HG03558 (cell line): ENCODE results near the gene SPATA31E1.
"Not testable (repeated sequence)": the region's sequence is repeated elsewhere in the genome, so short reads cannot be mapped to it uniquely, and the experiment has no call there.

ENCODE experiments used
- ATAC-seq: cut with Tn5 transposase; IDR thresholded peaks from one replicate; pipeline ENCODE4 v1.9.1; 2021; ENCODE audit warnings: moderate number of reproducible peaks; ENCODE audit not compliant: unreplicated experiment; ENCODE audit errors: extremely low read depth

Gene SPATA31E1

DNA sequence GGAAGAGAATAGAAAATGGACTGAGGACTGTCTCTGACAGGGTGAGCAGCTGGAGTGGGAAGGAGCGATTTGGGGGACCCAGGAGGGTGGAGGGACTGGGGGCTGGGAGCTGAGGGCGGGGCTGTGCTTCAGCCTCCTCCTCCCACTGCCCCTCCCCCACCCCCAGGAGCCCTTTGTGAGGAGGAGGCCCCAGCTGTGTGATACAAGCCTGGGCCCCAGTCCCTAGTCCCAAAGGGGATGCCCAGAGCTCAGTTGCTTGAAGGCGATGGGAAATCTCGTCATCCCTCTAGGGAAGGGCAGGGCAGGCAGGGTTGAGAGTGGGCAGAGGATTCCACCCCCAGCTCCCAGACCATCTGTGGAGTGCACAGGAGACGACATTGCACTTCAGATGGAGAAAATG, at the start of gene SPATA31E1:
TSS of gene SPATA31E1 (plus strand) at position 251 of the 400 bp plus-strand sequence. CDS start at position 266, 15 bp downstream.
- ATAC-seq = no peak

DNA sequence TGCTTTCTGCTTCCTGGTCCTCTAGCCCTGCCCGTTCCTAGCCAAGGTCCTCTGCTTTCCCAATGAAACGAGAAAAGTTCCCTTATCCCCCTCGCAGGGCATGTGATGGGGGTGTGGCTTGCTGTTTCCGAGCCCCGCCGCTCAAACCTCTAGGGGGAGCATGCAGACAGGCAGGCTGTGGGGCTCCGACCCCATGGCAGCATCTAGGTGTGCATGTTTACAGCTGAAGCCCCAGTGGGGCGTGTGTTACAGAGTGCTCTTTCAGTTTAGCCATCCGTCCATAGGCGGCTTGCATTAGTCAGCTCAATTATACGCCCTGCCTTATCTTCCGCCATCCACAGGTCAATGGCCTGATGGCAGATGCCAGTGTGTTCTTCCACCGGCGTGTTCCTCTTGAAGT, 48.3 kb upstream of the SPATA31E1 start:
- ATAC-seq = no peak

DNA sequence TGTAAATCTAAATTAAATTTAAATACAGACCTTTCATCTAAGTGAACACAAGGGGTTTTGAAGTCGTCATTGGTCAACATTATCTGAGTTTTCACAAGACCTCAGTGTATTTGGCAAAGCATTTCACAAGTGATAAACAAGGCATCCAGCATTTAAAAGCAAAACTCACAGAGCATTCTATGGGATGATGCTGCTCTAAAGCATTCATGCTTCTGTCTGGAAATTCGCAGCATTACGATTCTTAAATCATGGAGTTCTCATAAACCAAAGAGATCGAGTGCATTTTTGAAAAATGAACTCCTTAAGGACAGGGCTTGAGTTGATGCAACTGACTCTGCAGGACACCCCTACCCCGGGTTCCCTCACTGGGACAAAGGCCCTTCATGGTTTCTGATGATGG, 46.1 kb upstream of the SPATA31E1 start:
- no peak for ATAC-seq

DNA sequence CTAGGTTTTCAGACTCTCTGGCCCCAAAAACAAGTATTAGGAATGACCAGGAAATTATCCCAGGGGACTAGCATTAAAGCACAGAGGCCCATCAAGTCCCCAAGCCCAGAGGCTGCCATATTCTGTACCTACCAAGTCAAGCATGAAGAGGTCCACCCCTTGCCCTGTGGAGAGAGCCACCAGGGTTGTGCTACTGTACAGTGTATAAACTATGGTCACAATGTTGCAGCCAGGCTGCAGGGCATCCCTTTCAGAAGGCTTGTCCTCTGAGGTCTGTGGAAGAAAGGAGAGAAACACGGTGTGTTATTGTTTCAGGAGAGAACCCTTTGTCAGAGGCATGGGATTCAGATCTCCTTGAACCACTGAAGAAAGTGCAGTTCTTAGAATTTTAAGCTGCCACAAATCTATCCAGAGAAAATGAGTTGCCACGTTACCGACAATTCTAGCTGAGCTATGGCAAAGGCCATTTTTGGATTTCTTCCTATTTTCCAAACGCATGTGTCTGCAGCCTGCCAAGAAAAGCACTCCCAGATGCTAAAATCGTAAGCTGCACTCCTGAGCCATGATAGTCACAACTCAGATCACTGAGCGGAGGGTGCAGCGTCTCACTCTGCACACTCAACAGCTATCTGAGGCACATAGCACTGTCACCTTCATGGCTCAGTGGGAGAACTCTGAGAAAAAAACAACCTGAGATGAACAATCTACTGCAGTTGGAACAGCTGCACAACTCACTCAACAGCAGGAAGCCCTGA, 45.5 kb upstream of the SPATA31E1 start:
- no peak for ATAC-seq

DNA sequence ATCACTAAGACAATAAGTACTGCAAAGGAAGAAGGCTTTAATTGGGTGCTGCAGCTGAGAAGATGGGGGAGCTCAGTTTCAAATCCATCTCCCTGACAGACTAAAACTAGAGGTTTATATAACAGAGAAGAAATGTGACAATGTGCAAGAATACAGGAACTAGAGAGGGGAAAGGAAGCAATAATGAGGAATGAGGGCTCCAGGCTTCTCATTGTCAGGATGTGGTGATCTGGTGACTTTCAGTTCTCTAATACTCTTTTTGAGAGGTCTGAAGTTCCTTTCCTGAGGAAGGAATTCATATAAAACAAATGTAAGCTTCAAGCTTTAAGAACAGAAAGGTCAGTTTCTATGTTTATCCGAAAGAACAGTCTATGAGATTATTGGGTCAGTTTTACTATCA, 42.5 kb upstream of the SPATA31E1 start:
- ATAC-seq = no peak

DNA sequence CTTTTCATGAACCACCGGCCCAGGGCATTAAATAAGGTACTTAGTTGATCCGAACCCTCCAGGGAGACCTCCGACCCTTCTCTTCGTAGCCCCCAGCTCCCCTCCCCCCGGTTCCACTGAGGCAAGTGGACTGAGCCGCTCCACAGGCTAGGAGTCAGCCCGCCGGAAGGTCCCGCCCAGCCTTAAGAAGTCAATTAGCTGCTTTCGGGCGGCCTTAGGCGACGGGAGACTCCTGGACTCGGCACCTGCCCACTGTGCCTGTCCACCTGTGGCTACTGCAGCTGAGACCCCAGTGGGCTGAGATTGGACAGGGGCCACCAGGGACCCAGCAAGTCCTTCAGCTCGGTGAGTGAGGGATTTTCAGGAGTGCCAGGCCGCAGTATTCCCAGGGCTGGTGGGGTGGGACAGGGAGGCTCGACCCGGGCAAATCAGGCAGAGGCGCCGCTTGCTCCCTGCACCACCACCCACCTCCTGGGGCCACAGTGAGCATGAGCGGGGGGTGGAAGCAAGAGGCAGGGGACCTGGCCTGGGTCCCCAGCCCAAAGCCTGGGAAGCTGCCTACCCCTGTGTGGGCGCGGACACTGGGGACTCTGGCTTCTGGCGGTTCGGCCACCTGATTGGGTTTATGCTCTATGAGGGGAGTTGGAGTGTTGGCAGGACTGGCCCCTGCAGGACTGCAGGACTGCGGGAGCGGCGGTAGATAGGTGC, 39.6 kb upstream of the SPATA31E1 start:
- ATAC-seq = no peak

DNA sequence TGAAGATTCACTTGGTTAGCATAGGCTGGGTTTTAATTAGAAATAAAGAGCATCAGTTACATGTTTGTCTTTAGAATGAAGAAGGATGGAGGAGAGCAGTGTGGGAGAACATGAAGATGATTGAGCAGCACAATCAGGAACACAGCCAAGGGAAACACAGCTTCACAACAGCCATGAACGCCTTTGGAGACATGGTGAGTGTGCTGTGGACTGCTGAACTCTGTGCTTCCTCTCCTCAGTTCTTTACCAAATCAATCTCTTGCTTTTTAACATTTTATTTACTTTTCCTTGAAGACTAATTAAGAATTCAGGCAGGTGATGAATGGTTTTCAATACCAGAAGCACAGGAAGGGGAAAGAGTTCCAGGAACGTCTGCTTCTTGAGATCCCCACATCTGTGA, 38.2 kb upstream of the SPATA31E1 start:
- ATAC-seq = no peak

DNA sequence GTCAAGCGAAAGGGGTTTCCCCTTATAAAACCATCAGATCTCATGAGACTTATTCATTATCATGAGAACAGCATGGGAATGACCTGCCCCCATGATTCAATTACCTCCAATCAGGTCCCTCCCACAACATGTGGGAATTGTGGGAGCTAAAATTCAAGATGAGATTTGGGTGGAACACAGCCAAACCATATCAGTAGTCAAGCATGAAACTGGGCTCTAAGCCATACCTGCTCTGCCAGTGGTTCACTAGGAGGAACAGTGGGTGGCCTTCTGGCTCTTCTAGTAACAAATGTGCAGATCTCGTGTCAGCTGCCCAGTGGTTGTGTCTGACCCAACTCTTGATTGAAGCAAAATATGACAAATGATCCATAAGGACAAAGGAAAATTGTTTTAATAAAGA, 34.9 kb upstream of the SPATA31E1 start:
- ATAC-seq = not testable (repeated sequence)

DNA sequence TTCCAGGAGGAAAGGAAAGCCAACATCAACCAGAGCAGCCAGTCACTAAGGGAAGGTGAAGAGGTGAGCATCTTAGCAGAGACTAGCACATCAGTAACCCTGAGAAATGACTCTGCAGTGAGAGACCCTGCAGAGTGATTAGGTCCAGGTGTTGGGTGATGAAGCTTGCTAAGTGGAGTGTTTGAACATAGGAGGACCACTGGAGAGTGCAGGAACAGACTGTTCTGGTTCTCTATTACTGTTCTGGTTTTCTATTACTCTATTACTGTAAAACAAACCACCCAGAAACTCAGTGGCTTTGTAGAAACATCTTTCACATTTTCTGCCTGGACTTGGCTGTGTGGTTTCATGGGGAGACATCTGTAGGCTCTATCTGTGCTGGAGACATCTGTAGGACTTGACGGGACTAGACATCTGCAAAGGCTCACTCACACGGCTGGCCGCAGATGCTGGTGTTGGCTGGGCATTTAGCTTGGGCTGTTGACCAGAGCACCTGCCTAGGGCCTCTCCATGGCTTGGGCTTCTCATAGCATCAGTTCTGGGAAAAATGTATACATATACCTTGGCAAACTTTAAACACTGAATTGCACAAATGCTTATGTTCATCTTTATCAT, 33.4 kb upstream of the SPATA31E1 start:
- no peak for ATAC-seq

DNA sequence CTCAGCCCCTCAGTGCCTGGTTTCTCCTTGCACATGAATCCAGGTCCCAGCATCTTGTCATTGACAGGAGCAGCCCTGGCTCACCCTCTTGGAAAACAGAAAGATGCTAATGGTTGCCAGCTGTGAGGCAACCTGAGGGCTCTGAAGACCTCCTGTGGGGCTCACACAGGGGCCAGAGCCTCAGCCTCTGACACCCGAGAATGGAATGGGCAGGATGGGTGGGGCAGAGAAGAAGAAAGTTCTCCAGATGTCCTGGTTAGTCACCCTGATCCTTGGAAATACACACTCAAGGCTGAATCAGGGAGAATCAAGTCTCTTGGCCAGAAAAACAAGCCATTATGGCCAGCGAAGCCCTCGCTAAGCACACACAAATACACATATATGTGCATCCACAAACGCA, 32.3 kb upstream of the SPATA31E1 start:
- no peak for ATAC-seq

DNA sequence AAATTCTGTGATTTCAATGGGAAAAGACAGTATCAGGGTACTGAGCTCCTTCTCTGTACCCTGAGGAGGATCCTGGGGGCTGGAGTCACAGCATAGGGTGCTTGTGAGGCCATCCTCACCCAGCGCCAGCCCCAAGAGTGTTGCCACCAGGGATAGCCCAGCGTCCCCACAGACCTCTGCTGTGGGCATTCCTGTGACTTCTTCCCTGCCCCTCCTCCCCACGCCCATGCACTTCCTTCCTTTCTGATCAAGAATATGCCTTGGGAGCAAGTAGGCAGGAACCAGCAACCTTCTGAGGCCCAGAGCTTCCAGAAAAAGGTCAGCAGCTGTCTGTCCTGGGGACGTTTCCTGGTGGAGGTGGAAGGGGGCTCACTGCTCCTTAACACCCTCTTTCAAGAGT, 31.5 kb upstream of the SPATA31E1 start:
- ATAC-seq = not testable (repeated sequence)

DNA sequence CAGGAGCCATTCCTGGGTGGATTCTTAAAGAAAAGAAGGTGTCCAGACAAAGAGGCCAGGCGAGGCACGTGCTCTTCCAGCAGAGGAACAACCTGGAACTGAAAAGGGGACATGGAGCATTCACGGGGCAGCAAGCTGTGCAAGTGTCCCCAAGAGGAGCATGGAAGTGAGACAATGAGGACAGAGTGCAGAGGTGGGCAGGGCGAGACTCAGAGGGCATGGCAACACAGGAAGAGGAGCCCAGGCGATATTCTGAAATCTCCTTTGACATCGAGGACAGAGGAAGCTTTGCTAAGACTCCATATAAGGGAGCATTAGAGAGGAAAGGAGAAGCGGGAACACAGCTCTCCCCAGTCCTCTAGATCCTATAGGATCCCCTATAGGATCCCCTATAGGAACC, 29.4 kb upstream of the SPATA31E1 start:
- no peak for ATAC-seq

DNA sequence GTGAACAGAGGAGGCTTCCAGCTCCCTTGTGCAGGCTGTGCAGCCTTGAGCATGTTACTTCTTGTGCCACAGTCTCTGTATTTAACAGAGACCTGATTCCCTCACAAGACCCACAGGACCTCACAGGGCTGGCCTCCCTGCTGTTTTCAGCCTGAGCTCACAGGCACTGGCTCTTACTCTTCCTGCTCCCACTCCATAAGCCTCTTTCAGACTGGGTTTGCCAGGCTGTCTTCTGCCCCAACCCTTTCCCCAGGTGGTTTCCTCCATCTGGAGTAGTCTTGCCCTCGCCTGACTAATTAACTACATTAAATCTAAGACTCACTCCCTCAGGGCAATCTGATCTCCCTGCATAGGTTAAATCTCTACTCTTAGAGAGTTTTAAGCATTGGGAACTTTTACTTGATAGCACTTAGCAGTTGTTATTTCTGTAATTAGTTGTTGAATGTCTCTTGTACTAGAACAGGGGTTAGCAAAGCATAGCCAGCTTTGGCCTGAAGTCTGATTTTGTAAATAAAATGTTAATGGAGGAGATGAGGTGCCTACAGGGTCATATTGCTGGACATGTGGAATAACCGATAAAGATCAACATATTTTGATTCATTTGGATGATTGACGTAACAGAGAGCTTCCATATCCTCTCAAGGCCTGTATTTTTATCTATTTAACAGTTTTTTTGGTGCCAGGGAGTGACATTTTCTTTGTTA, 28.6 kb upstream of the SPATA31E1 start:
- no peak for ATAC-seq

DNA sequence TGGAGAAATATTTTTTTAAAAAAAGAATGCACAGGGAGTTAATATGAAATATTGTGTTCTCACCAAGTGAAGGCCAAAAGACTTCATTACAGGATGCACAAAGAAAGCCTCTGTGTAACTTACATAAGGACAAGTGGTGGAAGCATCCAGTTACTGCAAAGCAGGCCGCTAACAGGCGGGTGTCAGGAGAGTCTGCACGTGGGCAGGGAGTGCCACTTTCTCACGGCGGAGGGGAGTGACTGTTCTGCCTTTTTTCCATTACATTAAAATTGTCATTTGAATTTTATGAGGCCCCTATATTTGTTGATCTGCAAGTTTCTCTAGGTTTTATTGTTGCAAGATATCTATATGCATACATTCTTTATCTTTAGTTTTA, 28.1 kb upstream of the SPATA31E1 start:
- ATAC-seq = no peak

DNA sequence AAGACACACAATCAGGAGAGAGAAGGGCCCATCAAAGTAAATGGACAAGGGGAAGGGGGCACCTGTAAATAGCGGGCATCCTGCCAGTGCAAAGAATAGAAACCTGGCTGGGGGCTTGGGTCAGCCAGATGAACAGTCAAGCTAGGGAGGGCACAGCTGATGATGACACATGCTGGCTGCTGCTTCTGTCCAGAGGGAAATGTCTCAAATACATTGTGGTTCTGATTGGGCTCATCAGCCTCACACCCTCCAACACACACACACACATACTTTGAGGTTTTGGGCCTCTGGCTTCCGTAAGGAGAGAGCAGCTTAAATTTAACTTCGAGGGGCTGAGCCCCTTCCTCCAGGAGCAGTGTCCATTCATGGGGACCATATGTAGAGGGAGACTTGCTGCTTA, 27.6 kb upstream of the SPATA31E1 start:
- no peak for ATAC-seq

DNA sequence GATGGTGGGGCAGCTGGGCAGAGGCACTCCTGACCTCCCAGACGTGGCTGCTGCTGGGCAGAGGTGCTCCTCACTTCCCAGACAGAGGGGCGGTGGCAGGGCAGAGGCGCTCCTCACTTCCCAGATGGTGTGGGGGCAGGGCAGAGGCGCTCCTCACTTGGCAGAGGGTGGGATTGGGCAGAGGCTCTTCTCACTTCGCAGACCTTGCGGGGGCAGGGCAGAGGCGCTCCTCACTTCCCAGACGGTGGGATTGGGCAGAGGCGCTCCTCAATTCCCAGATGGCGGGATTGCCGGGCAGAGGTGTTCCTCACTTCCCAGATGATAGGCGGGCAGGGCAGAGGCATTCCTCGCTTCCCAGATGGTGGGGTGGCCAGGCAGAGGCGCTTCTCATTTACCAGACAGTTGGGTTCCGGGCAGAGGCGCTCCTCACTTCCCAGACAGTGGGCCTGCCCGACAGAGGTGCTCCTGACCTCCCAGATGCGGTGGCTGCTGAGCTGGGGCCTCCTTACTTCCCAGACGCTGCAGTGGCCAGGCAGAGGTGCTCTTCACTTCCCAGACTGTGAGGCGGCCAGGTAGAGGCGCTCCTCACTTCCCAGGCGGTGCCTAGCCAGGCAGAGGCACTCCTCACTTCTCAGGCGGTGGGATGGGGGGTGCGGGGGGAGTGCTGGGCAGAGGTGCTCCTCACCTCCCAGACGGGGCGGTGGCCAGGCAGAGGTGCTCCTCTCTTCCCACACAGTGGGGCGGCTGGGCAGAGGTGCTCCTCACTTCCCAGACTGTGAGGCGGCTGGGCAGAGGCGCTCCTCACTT, 25.3 kb upstream of the SPATA31E1 start:
- no peak for ATAC-seq

DNA sequence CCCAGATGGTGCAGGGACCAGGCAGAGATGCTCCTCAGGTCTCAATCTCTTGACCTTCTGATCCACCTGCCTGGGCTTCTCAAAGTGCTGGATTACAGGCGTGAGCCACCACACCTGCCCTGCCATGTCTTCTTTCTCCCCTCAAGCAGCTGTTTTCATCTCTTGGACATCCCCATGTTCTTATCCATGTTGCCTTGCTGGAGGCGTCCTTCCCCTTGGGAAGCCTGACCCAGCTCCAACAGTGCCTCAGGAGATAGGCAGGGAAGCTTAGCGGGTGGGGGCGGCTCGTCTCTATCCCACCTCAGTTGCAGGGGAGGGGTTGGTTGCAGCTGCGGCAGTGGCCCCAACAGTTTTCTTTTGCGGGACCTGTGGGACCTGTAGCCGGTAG, 24.7 kb upstream of the SPATA31E1 start:
- ATAC-seq = no peak

DNA sequence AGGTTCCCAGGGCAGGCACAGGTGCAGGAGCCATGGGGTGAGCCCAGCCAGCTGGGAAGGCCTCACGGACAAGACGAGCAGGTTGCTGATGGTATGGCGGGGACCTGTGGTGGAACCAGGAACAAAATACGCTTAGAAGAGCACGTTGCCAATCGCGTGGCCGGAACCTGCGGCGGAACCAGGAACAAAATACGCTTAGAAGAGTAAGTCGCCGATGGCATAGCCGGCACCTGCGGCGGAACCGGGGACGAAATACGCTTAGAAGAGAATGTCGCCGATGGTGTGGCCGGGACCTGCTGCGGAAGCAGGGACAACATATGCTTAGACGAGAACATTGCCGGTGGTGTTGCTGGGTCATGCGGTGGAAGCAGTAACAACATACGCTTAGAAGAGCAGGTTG, 23.5 kb upstream of the SPATA31E1 start:
- no peak for ATAC-seq

DNA sequence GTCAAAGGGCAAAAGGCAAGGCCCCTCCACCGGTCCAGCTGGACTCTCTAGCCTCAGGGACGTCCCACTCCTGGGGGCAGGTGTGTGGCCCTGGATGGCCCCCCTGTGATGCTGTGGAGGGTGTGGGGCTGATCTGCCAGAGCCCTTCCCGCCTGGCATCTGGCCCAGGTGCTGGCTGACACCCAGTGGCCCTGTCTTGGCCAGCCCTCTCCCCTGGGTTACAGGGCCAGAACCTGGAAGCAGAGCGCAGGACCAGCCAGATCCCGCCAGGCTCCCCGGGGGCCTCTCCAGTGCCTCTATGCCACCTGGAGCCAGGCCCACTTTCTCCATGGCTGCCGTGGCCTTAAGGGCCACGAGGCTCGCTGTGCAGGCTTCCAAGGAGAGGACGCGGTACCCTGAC, 22.9 kb upstream of the SPATA31E1 start:
- ATAC-seq = no peak

DNA sequence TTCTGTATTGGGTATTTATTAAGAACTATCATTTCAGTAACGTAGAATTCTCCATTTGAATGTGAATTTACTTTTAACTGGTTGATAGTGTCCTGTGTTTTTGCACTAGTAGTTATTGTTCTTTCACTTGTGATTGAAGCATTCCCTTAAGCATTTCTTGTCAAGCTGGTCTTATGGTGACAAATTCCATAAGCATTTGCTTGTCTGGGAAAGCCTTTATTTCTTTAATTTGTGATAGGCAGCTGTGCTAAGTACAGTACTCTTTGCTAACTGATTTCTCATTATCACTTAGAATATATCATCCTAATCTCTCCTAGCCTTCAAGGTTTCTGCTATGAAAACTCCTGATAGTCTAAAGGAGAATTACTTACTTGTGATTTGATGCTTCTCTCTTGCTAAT, 21.3 kb upstream of the SPATA31E1 start:
- ATAC-seq = no peak
